ENCODE measurements around the gene SNRPA. TPM values are rescaled to one million over a fixed set of nuclear protein-coding genes. Genes with fewer than 3 reads are reported as not detected.

The SNRPA gene
- total and polyA plus RNA-seq, 9 donors = 48.9 to 83.9 (median 72.4) TPM

DNA sequence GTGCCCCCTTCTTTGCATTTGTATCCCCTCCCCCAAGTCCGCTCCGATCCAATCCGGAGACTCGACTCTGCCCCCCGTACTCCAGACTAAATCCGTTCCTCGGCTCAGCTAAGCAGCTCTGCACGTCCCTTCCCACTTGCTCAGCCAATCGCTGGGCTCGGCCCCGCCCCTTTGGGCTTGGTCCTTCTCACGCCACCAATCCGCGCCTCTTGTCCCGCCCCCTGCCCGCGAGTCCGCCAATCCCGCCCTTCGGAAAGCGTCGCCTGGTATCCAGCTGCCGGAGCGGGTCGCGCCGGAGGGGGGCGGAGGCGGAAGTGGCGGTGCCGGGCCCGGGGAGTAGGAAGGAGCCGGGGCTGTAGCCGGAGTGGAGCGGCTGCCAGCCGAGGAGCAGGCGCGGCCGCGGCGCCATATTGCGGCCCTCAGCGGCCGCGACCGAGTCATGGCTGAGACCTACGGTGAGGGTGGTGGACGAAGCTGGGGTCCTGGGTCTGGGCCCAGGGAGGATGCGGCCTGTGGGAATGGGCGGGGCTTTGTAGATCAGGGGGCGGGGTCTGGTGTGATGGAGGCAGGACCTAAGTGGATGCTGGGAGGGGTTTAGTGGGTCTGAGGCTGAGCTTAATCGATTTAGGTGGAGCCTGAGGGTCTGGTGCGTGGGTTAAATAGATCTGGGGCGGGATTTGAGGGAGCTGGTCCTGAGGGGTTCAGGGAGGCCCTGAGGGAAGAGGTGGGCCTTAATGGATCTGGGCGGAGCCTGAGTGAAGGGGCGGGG lies 27.1 kb downstream of the SNRPA start, which contains the start of gene RAB4B:
Gene RAB4B (plus strand): TSS at position 311 of the 769 bp plus-strand sequence. CDS start 129 bp downstream, at position 440.
- intact Hi-C loops (cut with DNase I) = no loop called here
- no peak for TF ChIP-seq EP300 (IDR thresholded peaks at IDR 0.05)
- peak in 2 of 3 donors; percentile 36 to 41 for TF ChIP-seq CTCF (IDR thresholded peaks at IDR 0.05)
- H3K27me3 ChIP-seq = no peaks in the 10 kb centered on the region
- H3K4me3 ChIP-seq = peak within 1 kb of the TSS; percentile 91
- no peaks in the 10 kb centered on the region for H3K9me3 ChIP-seq
- peak; percentile 100 for DNase-seq
- peaks cover 8% of the 10 kb centered on the region for H3K4me1 ChIP-seq (ENCODE audit: insufficient read depth)
- no peaks in the 10 kb centered on the region for H3K36me3 ChIP-seq
- WGBS, 3 donors = 0 to 1% (median 0%) methylated on average over 47 to 56 of the region's 56 CpGs
- peak within 1 kb of the TSS; percentile 57 to 94 for H3K27ac ChIP-seq

DNA sequence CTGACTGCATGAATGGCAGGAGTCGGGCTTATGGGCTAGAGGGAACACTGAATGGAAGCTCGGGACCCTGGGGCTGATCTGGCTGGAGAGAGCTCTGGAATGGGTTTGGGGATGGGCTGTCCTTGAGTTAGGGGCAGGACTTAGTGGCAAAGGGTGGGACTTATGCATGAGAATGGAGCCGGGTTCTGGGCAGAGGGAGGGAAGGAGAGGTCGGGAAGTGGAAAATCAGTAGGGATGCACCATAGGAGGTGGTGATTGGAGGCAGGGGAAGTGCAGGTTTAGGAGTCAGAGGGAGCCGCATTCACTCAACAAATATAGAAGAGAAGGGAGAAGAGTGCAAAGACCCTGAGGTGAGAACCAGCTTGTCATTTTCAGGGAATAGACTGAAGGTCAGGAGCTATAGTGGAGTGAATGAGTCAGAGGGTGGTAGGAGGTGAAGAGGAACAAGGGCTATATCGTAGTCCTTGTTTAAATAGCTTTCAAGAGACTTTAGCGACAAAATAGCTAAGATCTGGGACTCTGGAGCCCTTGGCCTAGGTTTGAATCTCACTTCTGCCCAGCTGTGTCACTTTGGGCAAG lies 27.8 kb downstream of the SNRPA start:
- Histone ChIP-seq H3K27ac (peak overlapping the region in 1 of 2 donors; percentile 94), H3K9me3 (no peaks in the 10 kb centered on the region), H3K4me3 (peak overlapping the region; percentile 91), H3K36me3 (no peaks in the 10 kb centered on the region), H3K27me3 (no peaks in the 10 kb centered on the region), H3K4me1 (ENCODE audit: insufficient read depth) (peaks cover 8% of the 10 kb centered on the region)
- no peak for DNase-seq
- 8 to 11% (median 11%) methylated on average over 7 of the region's 7 CpGs for WGBS, 3 donors
- intact Hi-C loops (cut with DNase I) = no loop called here
- no peak for TF ChIP-seq CTCF (IDR thresholded peaks at IDR 0.05)
- TF ChIP-seq EP300 (IDR thresholded peaks at IDR 0.05) = no peak
- no peak for TF ChIP-seq POLR2A (IDR thresholded peaks at IDR 0.05)

- intact Hi-C loops (cut with DNase I) = no loop called here
- no peaks in the 10 kb centered on the region for H3K9me3 ChIP-seq
- H3K4me3 ChIP-seq = no peak overlapping the region
- H3K36me3 ChIP-seq = no peaks in the 10 kb centered on the region
- no peaks in the 10 kb centered on the region for H3K27me3 ChIP-seq
- DNase-seq = no peak
- WGBS, 3 donors = 92 to 99% (median 95%) methylated on average over 5 of the region's 5 CpGs
- H3K27ac ChIP-seq = no peak overlapping the region
- peaks cover 8% of the 10 kb centered on the region for H3K4me1 ChIP-seq (ENCODE audit: insufficient read depth)
- TF ChIP-seq CTCF (IDR thresholded peaks at IDR 0.05) (no peak), EP300 (IDR thresholded peaks at IDR 0.05) (no peak), POLR2A (IDR thresholded peaks at IDR 0.05) (no peak)
Observed at GRCh38 chr19:40780582-40780981, 29.6 kb downstream of the SNRPA start.

DNA sequence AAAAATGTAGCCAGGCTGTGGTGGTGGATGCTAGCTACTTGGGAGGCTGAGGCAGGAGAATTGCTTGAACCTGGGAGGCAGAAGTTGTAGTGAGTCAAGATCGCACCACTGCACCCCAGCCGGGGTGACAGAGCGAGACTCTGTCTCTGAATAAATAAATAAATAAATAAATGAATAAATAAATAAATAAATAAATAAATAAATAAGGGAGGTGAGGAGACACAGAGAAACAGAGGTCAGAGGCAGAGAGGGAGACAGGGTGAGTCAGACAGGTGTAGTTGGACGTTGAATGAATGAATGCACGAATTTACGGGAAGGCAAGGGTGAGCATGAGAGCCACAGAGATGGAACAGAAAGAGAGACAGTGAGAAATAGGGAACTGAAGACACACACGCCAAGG lies 30.1 kb downstream of the SNRPA start:
- 95 to 98% (median 97%) methylated on average over 7 of the region's 7 CpGs for WGBS, 3 donors
- intact Hi-C loops (cut with DNase I) = no loop called here
- Histone ChIP-seq H3K4me1 (ENCODE audit: insufficient read depth) (peaks cover 8% of the 10 kb centered on the region), H3K36me3 (no peaks in the 10 kb centered on the region), H3K9me3 (no peaks in the 10 kb centered on the region), H3K27me3 (no peaks in the 10 kb centered on the region), H3K4me3 (no peak overlapping the region), H3K27ac (no peak overlapping the region)
- TF ChIP-seq CTCF (IDR thresholded peaks at IDR 0.05) = no peak
- TF ChIP-seq POLR2A (IDR thresholded peaks at IDR 0.05) = no peak
- TF ChIP-seq EP300 (IDR thresholded peaks at IDR 0.05) = no peak
- DNase-seq = no peak

Measured in ovary (tissue), 9 donors.